ENCODE measurements around the gene PHLDB3. TPM values are rescaled to one million over a fixed set of nuclear protein-coding genes. Genes with fewer than 3 reads are reported as not detected.
A peak's percentile ranks its signal among the peaks of the same experiment; 100 is the strongest.
"Not testable (repeated sequence)": the region's sequence is repeated elsewhere in the genome, so short reads cannot be mapped to it uniquely, and the experiment has no call there.

PHLDB3 gene
- total RNA-seq, 1 donor from 2014 or later = 23.4 TPM

GRCh38 chr19:43519436-43520088, 15.0 kb upstream of the PHLDB3 start:
- Mint-ChIP-seq H3K4me1 (ENCODE audit: low read depth) (peaks cover 3% of the 10 kb centered on the region), H3K27me3 (no peaks in the 10 kb centered on the region), H3K36me3 (ENCODE audit: insufficient read depth) (peaks cover 2% of the 10 kb centered on the region), H3K27ac (peak overlapping the region; percentile 12), H3K9me3 (ENCODE audit: low read depth) (no peaks in the 10 kb centered on the region), H3K4me3 (ENCODE audit: low read depth) (no peak overlapping the region)
- DNase-seq (ENCODE audit: low spot score, unreplicated experiment) = peak; percentile 68
- TF ChIP-seq CTCF (IDR thresholded peaks at IDR 0.05; ENCODE audit: unreplicated experiment) = peak; percentile 98

- Mint-ChIP-seq H3K9me3 (ENCODE audit: low read depth) (no peaks in the 10 kb centered on the region), H3K4me3 (ENCODE audit: low read depth) (no peak overlapping the region), H3K4me1 (ENCODE audit: low read depth) (peaks cover 3% of the 10 kb centered on the region), H3K36me3 (ENCODE audit: insufficient read depth) (peaks cover 5% of the 10 kb centered on the region), H3K27ac (no peak overlapping the region), H3K27me3 (no peaks in the 10 kb centered on the region)
- DNase-seq (ENCODE audit: low spot score, unreplicated experiment) = no peak
- no peak for TF ChIP-seq CTCF (IDR thresholded peaks at IDR 0.05; ENCODE audit: unreplicated experiment)
Measured at GRCh38 chr19:43518051-43518450, 13.5 kb upstream of the PHLDB3 start.

GRCh38 chr19:43512399-43512798, 7.9 kb upstream of the PHLDB3 start:
- H3K4me1 Mint-ChIP-seq (ENCODE audit: low read depth); H3K9me3 Mint-ChIP-seq (ENCODE audit: low read depth); DNase-seq (ENCODE audit: low spot score, unreplicated experiment); H3K27me3 Mint-ChIP-seq; H3K36me3 Mint-ChIP-seq (ENCODE audit: insufficient read depth); H3K4me3 Mint-ChIP-seq (ENCODE audit: low read depth): not testable (repeated sequence)
- peak overlapping the region; percentile 23 for H3K27ac Mint-ChIP-seq

- Mint-ChIP-seq H3K27me3 (no peaks in the 10 kb centered on the region), H3K9me3 (ENCODE audit: low read depth) (no peaks in the 10 kb centered on the region)
Measured at GRCh38 chr19:43511324-43511723, 6.8 kb upstream of the PHLDB3 start.

GRCh38 chr19:43510713-43511112, 6.2 kb upstream of the PHLDB3 start:
- Mint-ChIP-seq H3K4me3 (ENCODE audit: low read depth) (no peak overlapping the region), H3K27me3 (no peaks in the 10 kb centered on the region), H3K27ac (peak overlapping the region; percentile 73), H3K36me3 (ENCODE audit: insufficient read depth) (peaks cover 10% of the 10 kb centered on the region), H3K9me3 (ENCODE audit: low read depth) (no peaks in the 10 kb centered on the region), H3K4me1 (ENCODE audit: low read depth) (no peaks in the 10 kb centered on the region)
- no peak for DNase-seq (ENCODE audit: low spot score, unreplicated experiment)
- no peak for TF ChIP-seq CTCF (IDR thresholded peaks at IDR 0.05; ENCODE audit: unreplicated experiment)

More at GRCh38 chr19:43511324-43511723, 6.8 kb upstream of the PHLDB3 start:
- H3K36me3 Mint-ChIP-seq (ENCODE audit: insufficient read depth) = peaks cover 9% of the 10 kb centered on the region
- no peak for DNase-seq (ENCODE audit: low spot score, unreplicated experiment)
- TF ChIP-seq CTCF (IDR thresholded peaks at IDR 0.05; ENCODE audit: unreplicated experiment) = no peak
- H3K4me1 Mint-ChIP-seq (ENCODE audit: low read depth) = no peaks in the 10 kb centered on the region
- H3K4me3 Mint-ChIP-seq (ENCODE audit: low read depth) = no peak overlapping the region
- H3K27ac Mint-ChIP-seq = no peak overlapping the region

- Mint-ChIP-seq H3K4me1 (ENCODE audit: low read depth) (peaks cover 12% of the 10 kb centered on the region), H3K4me3 (ENCODE audit: low read depth) (no peak overlapping the region), H3K27me3 (peaks cover 9% of the 10 kb centered on the region), H3K27ac (no peak overlapping the region), H3K9me3 (ENCODE audit: low read depth) (no peaks in the 10 kb centered on the region), H3K36me3 (ENCODE audit: insufficient read depth) (peaks cover 12% of the 10 kb centered on the region)
- no peak for DNase-seq (ENCODE audit: low spot score, unreplicated experiment)
- no peak for TF ChIP-seq CTCF (IDR thresholded peaks at IDR 0.05; ENCODE audit: unreplicated experiment)
Measured at GRCh38 chr19:43507880-43508279, 3.3 kb upstream of the PHLDB3 start.

All from progenitor cell of endocrine pancreas (in vitro differentiated cells).